ENCODE data around the gene KIAA1143.
A peak's percentile ranks its signal among the peaks of the same experiment; 100 is the strongest.

Gene KIAA1143

DNA sequence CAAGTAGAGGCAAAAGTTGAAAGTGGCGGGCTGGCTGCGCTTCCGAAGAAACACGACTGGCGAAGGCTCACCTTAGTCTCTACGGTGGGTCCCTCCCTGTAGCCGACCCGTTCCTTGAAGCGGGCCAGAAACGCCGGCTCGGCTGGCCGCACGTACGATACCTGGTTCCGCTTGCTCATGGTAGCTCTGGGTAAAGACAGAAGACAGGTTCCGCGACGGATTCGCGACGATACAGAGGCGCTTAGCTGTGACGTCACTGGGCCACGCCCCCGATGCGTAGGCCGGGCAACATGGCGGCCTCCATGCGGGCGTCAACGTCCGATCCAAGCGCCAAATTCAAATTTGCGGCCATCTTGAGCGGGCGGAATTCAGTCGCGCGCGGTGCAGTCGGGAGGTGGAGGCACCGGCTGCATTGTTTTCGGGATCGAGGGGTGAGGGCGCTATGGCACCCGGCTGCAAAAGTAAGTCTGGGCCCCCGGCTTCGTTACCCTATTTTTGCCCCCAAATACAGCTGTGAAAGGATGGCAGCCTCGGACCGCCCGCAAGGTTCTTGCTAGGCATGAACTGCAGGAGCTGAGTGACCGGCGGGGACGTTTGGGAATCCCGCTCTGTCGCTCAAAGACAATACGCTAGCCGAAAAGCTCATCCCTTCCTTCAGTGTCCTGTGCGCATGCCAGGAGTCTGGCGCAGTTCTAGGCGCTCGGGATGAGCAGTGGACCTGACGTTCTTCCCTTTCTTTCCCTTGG is at the start of gene KIAA1143, which contains the start of gene KIF15:
TSS of gene KIAA1143 (minus strand) at position 196 of the 746 bp plus-strand sequence. CDS start at position 179, 17 bp downstream.
TSS of gene KIF15 (plus strand) at position 371 of the 746 bp plus-strand sequence. CDS start at position 443, 72 bp downstream.
- DNase-seq (ENCODE audit: low read depth in 2 of 3, low spot score in 1 of 3) = peak; percentile 96 to 97 (median 97)

DNA sequence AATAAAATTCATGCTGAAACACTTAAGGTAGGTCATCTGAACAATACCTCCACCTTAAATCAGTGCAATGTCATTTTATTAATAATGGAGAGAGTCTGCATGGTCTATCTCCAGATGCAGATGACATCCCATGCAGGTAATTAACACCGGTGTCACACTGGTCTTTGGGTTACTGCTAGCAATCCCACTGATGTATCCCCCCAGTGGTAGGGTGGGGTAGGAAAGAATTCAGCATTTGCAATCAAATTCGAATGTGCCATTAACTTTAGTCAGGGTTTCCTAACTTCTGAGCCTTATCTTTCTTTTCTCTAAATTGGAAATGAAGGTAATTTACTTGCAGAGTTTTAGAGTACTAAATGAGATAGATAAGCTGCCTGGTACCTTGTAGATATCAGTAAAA is 44.5 kb upstream of the KIAA1143 start:
- no peak for DNase-seq (ENCODE audit: low read depth in 2 of 3, low spot score in 1 of 3)

DNA sequence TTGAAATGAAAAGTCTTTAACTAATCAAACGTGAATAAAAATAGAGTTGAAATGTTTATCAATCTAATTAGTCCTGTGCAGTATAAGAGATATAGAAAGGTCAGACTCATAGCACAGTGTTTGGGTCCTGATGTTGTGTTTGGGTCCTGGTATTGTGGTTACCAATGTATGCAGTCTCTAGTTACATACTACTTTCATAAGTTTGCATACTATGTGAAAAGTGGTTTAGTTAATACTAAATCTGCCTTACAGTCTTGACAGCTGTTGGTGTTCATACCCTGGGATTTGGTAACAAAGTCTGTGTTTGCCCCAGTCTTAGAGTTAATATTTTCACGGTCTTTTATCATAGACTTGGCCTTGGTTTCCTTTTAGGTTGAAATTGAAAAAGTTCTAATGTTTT is 41.9 kb upstream of the KIAA1143 start:
- no peak for DNase-seq (ENCODE audit: low read depth in 2 of 3, low spot score in 1 of 3)

DNA sequence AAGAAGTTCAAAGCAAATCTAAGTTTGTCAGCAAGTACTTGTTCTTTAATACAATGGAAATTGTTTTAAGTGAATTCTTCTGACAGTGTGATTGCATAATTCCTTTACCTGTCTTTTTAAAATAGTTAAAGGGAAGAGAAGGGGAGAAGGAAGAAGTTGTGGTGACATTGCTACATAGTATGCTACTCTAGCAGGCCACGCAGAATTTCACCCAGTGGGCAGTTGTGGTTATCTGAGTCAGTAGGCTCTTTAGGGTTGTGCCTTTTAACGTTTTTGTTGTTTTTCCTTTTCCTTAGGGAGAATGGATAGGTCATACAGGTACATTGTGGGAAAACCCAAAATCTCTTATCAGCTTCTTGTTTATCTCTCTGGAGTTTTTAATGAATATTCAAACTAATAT is 40.6 kb upstream of the KIAA1143 start:
- no peak for DNase-seq (ENCODE audit: low read depth in 2 of 3, low spot score in 1 of 3)

DNA sequence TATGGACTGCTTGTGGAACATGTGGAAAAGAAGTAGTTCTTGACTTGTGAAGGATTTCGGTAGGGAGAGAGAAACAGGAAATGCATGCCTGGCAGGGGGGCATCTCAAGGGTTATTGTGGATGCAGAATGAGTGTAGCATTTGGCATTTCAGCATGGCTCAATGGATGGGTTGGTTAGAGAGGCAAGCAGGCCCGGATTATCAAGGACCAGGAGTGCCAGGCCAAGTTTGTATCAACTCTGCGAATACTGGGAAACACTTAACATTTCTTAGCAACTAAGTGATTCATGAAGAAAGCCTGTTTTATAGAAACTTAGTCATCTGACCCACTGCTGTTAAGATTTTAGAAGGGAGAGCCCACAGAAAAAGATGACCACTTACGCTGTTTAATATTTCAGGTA is 33.8 kb upstream of the KIAA1143 start:
- no peak for DNase-seq (ENCODE audit: low read depth in 2 of 3, low spot score in 1 of 3)

DNA sequence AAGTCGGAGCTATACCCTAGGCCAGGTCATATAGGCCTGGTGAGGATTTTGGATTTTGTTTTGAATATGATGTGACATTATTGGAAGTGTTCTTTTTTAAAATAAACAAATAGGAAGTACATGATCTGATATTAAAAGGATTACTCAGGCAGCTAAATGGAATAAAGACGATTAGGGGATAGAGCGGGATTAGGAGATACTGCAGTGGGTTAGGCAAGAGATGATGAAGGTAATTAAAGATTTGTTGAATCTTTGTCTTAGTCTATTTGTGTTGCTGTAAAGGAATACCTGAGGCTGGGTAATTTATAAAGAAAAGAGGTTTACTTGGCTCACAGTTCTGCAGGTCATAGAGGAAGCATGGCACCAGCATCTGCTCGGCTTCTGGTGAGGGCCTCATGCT is 21.5 kb upstream of the KIAA1143 start:
- no peak for DNase-seq (ENCODE audit: low read depth in 2 of 3, low spot score in 1 of 3)

DNA sequence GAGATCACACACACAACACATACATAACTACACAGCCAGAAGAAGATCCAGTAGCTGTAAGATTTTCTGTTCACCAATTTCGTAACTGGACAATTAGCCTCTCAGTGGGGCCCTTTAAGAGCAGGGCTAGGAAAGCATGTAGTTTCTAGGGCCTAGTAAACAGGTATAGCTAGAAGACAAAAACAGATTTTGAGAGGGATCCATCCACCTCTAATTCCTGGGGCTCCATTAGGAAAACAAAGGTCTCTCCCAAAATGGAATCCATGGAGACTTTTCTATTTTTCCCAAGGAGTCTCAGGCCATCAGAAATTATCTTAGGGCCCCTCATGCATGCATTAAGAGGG is 10.7 kb upstream of the KIAA1143 start:
- DNase-seq (ENCODE audit: low read depth in 2 of 3, low spot score in 1 of 3) = no peak

DNA sequence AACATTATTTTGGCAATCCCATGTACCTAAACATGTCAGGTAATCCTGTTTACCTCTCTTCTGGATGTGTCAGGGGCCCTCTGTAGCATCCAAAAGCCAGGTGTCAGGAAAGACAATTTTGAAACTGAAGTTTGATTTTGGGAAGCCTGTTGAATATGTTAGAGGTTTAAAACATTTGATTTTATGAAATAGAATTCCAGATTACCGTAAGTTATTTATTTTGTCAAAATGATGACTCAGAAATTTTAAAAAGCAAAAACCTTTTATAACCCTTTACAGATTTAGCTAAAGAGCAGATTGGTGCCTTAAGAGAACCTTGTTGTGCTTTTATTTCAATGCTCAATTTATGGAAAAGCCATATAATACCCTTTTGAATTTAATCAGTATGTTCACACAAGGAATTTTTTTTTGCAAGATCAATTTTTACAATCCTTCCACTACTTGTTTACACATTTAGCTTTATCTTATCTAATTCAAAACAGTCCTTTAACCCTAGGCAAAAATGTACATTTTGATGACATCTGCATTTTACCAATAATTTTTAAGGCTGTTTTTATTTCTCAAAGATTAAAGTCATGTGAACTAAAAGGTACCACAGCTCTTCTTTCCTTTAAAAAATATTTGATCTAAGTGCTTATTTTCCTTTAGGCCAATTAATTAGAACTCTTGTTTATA is 10.1 kb upstream of the KIAA1143 start:
- no peak for DNase-seq (ENCODE audit: low read depth in 2 of 3, low spot score in 1 of 3)

DNA sequence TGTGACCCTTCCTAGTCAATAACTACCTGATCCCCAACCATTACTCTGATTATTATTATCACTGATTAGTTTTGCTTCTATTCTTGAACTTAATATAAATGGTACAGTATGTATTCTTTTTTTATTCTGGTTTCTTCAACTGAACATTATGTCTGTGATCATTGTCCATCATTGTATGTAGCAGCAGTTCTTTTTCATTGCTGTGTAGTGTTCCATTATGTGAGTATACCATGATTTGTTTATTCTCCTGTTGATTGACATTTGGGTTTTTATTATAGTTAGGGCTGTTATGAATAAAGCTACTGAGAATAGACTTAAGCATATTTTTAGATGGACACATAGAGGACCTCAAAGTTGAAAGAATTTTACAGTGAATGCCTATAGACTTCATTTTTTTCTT is 2.8 kb upstream of the KIAA1143 start:
- DNase-seq (ENCODE audit: low read depth in 2 of 3, low spot score in 1 of 3) = no peak

DNA sequence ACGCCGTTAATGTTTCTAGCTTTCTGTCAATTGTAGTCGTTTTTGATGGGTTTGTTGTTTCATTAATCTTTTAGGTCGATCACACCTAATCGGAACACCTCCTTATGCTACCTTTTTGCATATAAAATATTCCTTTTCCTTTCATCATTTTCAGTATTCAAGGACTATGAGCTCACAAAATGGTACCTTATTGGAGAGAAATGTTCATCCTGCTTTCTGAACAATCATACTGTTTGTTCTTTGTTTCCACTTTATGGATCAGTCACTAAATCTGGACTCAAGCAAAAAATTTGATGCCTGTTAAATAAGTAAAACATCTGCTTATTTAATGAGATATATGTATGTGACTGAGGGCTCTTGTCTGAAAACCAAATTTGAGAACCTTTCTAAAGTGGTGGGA is 1.3 kb upstream of the KIAA1143 start:
- no peak for DNase-seq (ENCODE audit: low read depth in 2 of 3, low spot score in 1 of 3)

DNA sequence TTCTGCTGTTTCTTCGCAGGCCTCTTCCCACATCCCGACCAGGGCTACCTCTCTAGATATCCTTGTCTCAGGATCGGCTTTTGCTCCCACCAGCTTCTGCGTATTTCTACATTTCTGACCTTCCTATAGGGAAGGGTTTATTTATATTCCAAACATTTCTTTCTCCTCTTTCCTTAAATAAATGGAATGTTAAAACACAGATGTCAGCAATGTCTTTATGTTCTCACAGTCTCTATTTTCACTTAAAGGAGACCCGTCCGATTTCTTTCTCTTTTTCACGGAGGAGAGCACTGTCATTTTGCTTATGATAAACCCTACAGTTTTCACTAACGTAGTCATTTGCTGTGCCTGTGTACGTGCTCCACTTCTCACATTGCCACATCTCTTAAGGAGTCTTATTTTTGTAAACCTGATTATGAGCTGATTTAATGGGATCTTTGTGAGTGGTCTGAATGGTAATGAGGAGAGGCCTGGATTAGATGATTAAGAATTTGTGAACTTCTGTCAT is 805 bp upstream of the KIAA1143 start:
- DNase-seq (ENCODE audit: low read depth in 2 of 3, low spot score in 1 of 3) = no peak

DNA sequence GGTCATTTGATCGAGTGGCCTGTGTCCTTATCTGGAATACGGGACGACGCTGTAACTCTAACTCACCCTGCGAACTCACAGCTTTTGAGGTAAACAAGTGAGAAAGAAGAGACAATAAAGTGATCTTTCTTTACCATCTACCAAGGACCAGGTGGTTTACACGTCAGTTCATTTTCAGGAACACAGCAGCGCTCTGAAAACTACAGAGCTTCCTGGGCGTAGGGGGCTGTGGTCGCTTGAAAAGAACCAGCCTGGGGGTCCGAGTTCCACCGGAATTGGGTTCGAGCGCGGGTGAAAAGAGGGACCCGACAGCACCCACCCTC is 357 bp downstream of the KIAA1143 start:
- DNase-seq (ENCODE audit: low read depth in 2 of 3, low spot score in 1 of 3) = peak in 1 of 3 donors; percentile 5

DNA sequence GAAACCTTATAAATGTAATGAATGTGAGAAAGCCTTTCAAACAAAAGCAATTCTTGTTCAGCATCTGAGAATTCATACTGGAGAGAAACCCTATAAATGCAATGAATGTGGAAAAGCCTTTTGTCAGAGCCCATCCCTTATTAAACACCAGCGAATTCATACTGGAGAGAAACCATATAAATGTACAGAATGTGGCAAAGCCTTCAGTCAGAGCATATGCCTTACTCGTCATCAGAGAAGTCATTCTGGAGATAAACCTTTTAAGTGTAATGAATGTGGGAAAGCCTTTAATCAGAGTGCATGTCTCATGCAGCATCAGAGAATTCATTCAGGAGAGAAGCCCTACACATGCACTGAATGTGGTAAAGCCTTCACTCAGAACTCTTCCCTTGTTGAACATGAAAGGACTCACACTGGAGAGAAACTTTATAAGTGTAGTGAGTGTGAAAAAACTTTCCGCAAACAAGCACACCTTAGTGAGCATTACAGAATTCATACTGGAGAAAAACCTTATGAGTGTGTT is 26.7 kb downstream of the KIAA1143 start:
- DNase-seq (ENCODE audit: low read depth in 2 of 3, low spot score in 1 of 3) = no peak

DNA sequence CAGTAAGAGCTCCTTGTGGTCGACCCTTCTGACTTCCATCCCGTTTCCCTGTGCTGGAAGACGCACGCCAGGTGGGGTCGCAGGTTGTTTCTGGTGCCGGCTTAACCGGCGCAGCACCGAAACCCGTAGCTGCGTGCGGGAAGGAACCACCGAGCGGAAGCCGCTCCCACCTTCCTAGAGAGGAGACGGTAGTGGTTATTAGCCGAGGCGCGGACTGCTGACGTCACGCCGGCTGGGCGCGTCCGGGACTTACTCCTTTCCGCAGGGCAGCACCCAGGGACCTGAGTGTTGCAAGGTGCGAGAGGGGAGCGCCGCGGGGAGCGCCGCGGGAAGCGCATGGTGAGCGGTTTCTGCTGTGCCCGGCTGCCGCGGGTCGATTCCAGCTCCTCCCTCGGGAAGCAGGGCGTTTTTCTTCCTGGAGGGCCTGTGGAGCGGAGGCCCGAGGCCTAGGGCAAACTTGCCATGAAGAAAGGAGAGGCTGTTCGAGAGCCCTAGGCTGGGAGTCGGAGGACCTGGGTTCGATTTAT is 32.0 kb downstream of the KIAA1143 start, which contains the start of gene ZNF501:
TSS of gene ZNF501 (plus strand) at position 252 of the 527 bp plus-strand sequence. CDS start 4,787 bp downstream, outside the sequence.
- peak; percentile 67 to 85 (median 71) for DNase-seq (ENCODE audit: low read depth in 2 of 3, low spot score in 1 of 3)

DNA sequence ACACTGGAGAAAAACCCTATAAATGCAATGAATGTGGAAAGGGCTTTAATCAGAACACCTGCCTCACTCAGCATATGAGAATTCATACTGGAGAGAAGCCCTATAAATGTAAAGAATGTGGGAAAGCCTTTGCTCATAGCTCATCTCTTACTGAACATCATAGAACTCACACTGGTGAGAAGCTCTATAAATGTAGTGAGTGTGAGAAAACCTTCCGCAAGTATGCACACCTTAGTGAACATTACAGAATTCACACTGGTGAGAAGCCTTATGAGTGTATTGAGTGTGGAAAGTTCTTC is 39.4 kb downstream of the KIAA1143 start:
- no peak for DNase-seq (ENCODE audit: low read depth in 2 of 3, low spot score in 1 of 3)

DNA sequence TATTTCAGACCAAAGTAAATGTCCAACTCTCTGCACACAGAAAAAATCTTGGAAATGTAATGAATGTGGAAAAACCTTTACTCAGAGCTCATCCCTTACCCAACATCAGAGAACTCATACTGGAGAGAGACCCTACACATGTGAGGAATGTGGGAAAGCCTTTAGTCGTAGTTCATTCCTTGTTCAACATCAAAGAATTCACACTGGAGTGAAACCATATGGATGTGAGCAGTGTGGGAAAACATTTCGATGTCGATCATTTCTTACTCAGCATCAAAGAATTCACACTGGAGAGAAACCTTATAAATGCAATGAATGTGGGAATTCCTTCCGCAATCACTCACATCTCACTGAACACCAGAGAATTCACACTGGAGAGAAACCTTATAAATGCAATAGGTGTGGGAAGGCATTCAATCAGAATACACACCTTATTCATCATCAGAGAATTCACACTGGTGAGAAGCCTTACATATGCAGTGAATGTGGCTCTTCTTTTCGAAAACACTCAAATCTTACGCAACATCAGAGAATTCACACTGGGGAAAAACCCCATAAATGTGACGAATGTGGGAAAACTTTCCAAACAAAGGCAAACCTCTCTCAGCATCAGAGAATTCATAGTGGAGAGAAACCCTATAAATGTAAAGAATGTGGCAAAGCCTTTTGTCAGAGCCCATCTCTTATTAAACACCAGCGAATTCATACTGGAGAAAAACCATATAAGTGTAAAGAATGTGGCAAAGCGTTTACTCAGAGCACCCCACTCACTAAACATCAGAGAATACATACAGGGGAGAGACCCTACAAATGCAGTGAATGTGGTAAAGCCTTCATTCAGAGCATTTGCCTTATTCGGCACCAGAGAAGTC is 40.0 kb downstream of the KIAA1143 start:
- DNase-seq (ENCODE audit: low read depth in 2 of 3, low spot score in 1 of 3) = no peak

DNA sequence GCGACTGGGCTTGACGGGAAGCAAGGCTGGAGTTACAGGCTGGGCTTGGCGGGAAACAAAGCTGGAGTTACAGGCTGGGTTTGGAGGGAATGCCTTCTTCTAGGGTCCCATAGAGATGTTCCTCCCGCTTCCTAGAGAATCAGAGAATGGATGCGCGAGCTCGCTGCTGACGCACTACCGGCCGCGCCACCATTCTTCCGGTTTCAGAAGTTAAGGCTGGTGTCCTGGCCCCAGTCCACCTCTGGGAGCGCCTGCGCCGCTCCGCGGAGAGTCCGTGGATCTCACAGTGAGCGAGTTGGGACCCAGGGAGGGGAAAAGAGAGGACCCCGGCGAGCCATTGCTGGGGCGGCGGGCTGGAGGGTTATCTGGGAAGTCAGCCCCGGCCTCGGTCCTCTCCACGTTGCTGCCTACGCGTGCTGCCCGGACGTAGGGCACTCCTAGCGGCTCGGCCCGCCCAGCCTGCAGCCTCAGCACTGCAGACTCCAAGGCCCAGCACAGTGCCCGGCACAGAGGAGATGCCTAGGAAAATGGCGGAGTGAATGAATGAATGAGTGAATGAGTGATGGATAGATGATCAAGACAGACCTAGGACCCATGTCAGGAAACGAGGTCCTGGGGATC is 48.9 kb downstream of the KIAA1143 start, which contains the start of gene ZNF502:
TSS of gene ZNF502 (plus strand) at position 206 of the 621 bp plus-strand sequence. CDS start 7,602 bp downstream, outside the sequence.
- DNase-seq (ENCODE audit: low read depth in 2 of 3, low spot score in 1 of 3) = peak; percentile 39 to 41 (median 40)
